Gastroesophageal sphincter (tissue), 4 donors: ENCODE results near the gene THBS2. TPM values are rescaled to one million over a fixed set of nuclear protein-coding genes. Genes with fewer than 3 reads are reported as not detected.
A peak's percentile ranks its signal among the peaks of the same experiment; 100 is the strongest.

ENCODE experiments used
- ATAC-seq: fragments of 150-250 bp; one replicate; pipeline ENCODE4 v1.9.1; 2016; ENCODE audit warnings: mild to moderate bottlenecking, moderate library complexity
- H3K27ac ChIP-seq, 4 donors: fragments of 200-600 bp; sonication (generic) in 3 of 4; 1 replicate in 3 of 4; 2 replicates in 1 of 4; pipeline ENCODE4 v1.5.1; 2016 to 2019
- H3K27me3 ChIP-seq: fragments of 200-600 bp; sonication (generic); one replicate; pipeline ENCODE4 v1.5.1; 2019
- H3K36me3 ChIP-seq, 2 donors: fragments of 200-600 bp; sonication (generic); one replicate each; pipeline ENCODE4 v1.5.1; 2019; ENCODE audit warnings: control low read depth in 1 of 2
- H3K4me1 ChIP-seq, 3 donors: fragments of 200-600 bp; sonication (generic); 1 replicate in 2 of 3; 2 replicates in 1 of 3; pipeline ENCODE4 v1.5.1; 2016 to 2019; ENCODE audit warnings: control low read depth in 2 of 3
- H3K4me3 ChIP-seq, 2 donors: fragments of 200-600 bp; sonication (generic); one replicate each; pipeline ENCODE4 v1.5.1; 2019; ENCODE audit warnings: mild to moderate bottlenecking in 1 of 2, moderate library complexity in 1 of 2
- H3K9me3 ChIP-seq, 3 donors: fragments of 200-600 bp; sonication (generic); one replicate each; pipeline ENCODE4 v1.5.1; 2017 to 2019; ENCODE audit warnings: control low read depth in 2 of 3
- CTCF ChIP-seq, 4 experiments: fragments of 200-600 bp in 2 of 4; fragments of 450-650 bp in 2 of 4; sonication (generic) in 1 of 4; IDR thresholded peaks; one replicate each; pipeline ENCODE4 v1.5.1; 2017 to 2019; ENCODE audit warnings: antibody characterized with exemption in 4 of 4, mild to moderate bottlenecking in 2 of 4, moderate library complexity in 2 of 4
- EP300 ChIP-seq: sonication (generic); formaldehyde crosslinking; IDR thresholded peaks from one replicate; pipeline ENCODE4 v1.6.1; 2017; ENCODE audit warnings: antibody characterized with exemption, mild to moderate bottlenecking
- POLR2A ChIP-seq, 2 donors: fragments of 450-650 bp; IDR thresholded peaks; one replicate each; pipeline ENCODE4 v1.6.1; 2017; ENCODE audit warnings: antibody characterized with exemption in 2 of 2, mild to moderate bottlenecking in 2 of 2, moderate library complexity in 1 of 2
- POLR2AphosphoS5 ChIP-seq: sonication (generic); formaldehyde crosslinking; IDR thresholded peaks from one replicate; pipeline ENCODE4 v1.6.1; 2017; ENCODE audit warnings: antibody characterized with exemption
- WGBS, 2 donors: methylation state at CpG; one replicate each; pipeline ENCODE4 v1.1.5; 2018; ENCODE audit warnings: low coverage in 1 of 2; 5-methylcytosine and 5-hydroxymethylcytosine counted together
- total RNA-seq, 4 donors: library from RNA; depleted of rRNA; stranded (reverse); fragments of >200 nt; gene quantifications; one replicate each; pipeline ENCODE4 v1.1.0, GENCODE V29; 2016

The THBS2 gene
- total RNA-seq, 4 donors from 2014 or later: 21.5 to 41.9 (median 35.7) TPM

GRCh38 chr6:169230322-169230665, 23.4 kb downstream of the THBS2 start:
- ATAC-seq: no peak
- no peak overlapping the region for H3K4me3 ChIP-seq
- H3K27me3 ChIP-seq: no peaks in the 10 kb centered on the region
- peaks cover 0 to 66% of the 10 kb centered on the region in 2 donors for H3K36me3 ChIP-seq
- H3K9me3 ChIP-seq: no peaks in the 10 kb centered on the region
- TF ChIP-seq CTCF (IDR thresholded peaks at IDR 0.05) (no peak), POLR2A (IDR thresholded peaks at IDR 0.05) (no peak), POLR2AphosphoS5 (no peak), EP300 (no peak)
- 75 to 76% methylated on average over 7 to 9 of the region's 9 CpGs for WGBS, 2 donors
- peaks cover 0 to 16% (median 0%) of the 10 kb centered on the region in 3 donors for H3K4me1 ChIP-seq
- H3K27ac ChIP-seq: peak overlapping the region in 2 of 4 donors; percentile 25 to 54

- WGBS, 2 donors: 47 to 48% methylated on average over 7 to 12 of the region's 13 CpGs
- Histone ChIP-seq H3K4me1 (peaks cover 0 to 16% (median 0%) of the 10 kb centered on the region in 3 donors), H3K36me3 (peaks cover 0 to 64% of the 10 kb centered on the region in 2 donors), H3K27ac (peak overlapping the region in 2 of 4 donors; percentile 25 to 54), H3K4me3 (no peak overlapping the region), H3K27me3 (no peaks in the 10 kb centered on the region), H3K9me3 (no peaks in the 10 kb centered on the region)
- TF ChIP-seq POLR2AphosphoS5 (no peak), CTCF (IDR thresholded peaks at IDR 0.05) (no peak), EP300 (no peak), POLR2A (IDR thresholded peaks at IDR 0.05) (no peak)
- ATAC-seq: peak; percentile 57
These were observed 23.9 kb downstream of the THBS2 start for GRCh38 chr6:169229615-169230321.

GRCh38 chr6:169227116-169227515, 26.5 kb downstream of the THBS2 start:
- H3K9me3 ChIP-seq: peaks cover 0 to 3% (median 0%) of the 10 kb centered on the region in 3 donors
- no peak overlapping the region for H3K4me3 ChIP-seq
- peaks cover 0 to 16% (median 0%) of the 10 kb centered on the region in 3 donors for H3K4me1 ChIP-seq
- ATAC-seq: no peak
- peaks cover 0 to 54% of the 10 kb centered on the region in 2 donors for H3K36me3 ChIP-seq
- TF ChIP-seq CTCF (IDR thresholded peaks at IDR 0.05): no peak
- no peak for TF ChIP-seq POLR2AphosphoS5
- TF ChIP-seq POLR2A (IDR thresholded peaks at IDR 0.05): no peak
- H3K27me3 ChIP-seq: no peaks in the 10 kb centered on the region
- 83 to 97% methylated on average over 2 to 9 of the region's 15 CpGs for WGBS, 2 donors
- H3K27ac ChIP-seq: no peak overlapping the region

GRCh38 chr6:169225887-169226286, 27.8 kb downstream of the THBS2 start:
- TF ChIP-seq POLR2AphosphoS5 (no peak), EP300 (no peak), CTCF (IDR thresholded peaks at IDR 0.05) (no peak), POLR2A (IDR thresholded peaks at IDR 0.05) (no peak)
- H3K4me3 ChIP-seq: no peak overlapping the region
- no peaks in the 10 kb centered on the region for H3K27me3 ChIP-seq
- no peak for ATAC-seq
- peaks cover 0 to 6% (median 0%) of the 10 kb centered on the region in 3 donors for H3K9me3 ChIP-seq
- H3K4me1 ChIP-seq: peaks cover 0 to 16% (median 0%) of the 10 kb centered on the region in 3 donors
- 92% methylated on average over 7 of the region's 11 CpGs; no CpG with 5 or more reads in 1 of the 2 donors for WGBS, 2 donors
- H3K27ac ChIP-seq: no peak overlapping the region
- peaks cover 0 to 51% of the 10 kb centered on the region in 2 donors for H3K36me3 ChIP-seq

- no peak for TF ChIP-seq EP300
- TF ChIP-seq CTCF (IDR thresholded peaks at IDR 0.05): no peak
- no peak for TF ChIP-seq POLR2A (IDR thresholded peaks at IDR 0.05)
- TF ChIP-seq POLR2AphosphoS5: no peak
- Histone ChIP-seq H3K9me3 (peaks cover 0 to 6% (median 0%) of the 10 kb centered on the region in 3 donors), H3K4me1 (peaks cover 0 to 11% (median 0%) of the 10 kb centered on the region in 3 donors), H3K27me3 (no peaks in the 10 kb centered on the region), H3K36me3 (peaks cover 0 to 58% of the 10 kb centered on the region in 2 donors), H3K4me3 (no peak overlapping the region), H3K27ac (no peak overlapping the region)
- WGBS, 2 donors: 77% methylated on average over 3 of the region's 23 CpGs; no CpG with 5 or more reads in 1 of the 2 donors
- ATAC-seq: no peak
These were observed 28.5 kb downstream of the THBS2 start for GRCh38 chr6:169225131-169225576.
